Measurements from ENCODE around the gene CFAP161.

GRCh38 chr15:81084716-81085115, 49.4 kb upstream of the CFAP161 start:
- TF ChIP-seq CTCF (IDR thresholded peaks at IDR 0.05) (no peak), POLR2A (IDR thresholded peaks at IDR 0.05) (no peak)
